CD4-positive, alpha-beta T cell treated with Interferon gamma for 1 hour (primary cell): ENCODE measurements around the gene ATG7.
"Not testable (repeated sequence)": the region's sequence is repeated elsewhere in the genome, so short reads cannot be mapped to it uniquely, and the experiment has no call there.

ENCODE experiments used
- DNase-seq: peaks from one replicate; pipeline ENCODE4 v3.0.0-alpha.2; 2020

Gene ATG7

DNA sequence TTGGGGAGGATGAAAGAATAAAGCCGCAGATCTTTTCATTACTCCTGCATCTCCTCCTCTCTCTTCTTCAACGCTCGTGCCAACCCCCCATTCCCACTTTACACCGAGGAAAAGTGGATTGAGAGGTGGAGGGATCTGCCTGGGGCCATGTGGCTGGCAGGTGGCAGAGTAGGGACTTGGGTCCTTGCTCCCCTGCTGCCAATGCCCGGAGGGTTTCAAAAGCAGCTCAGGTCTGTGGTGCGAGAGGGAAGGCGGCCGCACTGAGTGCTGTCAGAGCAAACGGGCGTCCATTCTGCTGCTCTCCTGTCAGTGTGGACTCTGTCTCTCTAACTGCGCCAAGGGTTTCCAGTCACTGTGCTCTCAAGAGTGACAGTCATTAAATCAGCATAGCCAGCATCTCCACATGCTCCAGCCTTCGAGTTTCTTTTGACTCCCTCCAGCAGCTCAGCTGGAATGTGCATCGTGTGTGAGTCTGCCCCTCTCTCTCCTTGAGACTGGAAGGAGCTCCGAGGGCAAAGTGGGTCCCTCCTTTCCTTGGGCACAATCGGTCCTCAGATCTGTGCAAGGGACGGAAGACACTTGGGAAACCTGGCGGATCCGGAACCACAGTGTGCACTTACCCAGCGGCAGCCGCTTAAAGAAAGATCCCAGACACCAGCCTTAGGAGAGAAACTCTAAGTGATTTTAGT, 302.9 kb downstream of the ATG7 start:
- DNase-seq: no peak

DNA sequence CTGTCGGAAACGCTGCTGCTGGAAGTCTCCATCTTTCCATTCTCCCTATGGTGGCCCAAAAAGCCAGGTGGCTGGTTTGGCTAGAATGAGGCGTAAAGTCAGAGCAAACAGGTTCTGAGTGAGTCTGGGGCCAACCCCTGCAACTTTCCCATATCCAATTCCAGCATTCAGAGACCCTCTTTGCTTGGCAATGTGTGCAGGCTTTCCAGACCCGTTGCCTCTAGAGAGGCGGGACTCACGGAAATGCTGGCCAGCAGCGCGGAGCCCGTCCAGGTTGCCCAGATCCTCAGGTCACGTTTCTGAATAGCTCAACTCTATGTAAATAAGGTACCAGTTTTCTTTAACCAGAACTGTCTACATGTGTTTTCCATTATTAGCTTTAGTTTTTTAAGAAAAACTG, 303.5 kb downstream of the ATG7 start:
- DNase-seq: no peak

DNA sequence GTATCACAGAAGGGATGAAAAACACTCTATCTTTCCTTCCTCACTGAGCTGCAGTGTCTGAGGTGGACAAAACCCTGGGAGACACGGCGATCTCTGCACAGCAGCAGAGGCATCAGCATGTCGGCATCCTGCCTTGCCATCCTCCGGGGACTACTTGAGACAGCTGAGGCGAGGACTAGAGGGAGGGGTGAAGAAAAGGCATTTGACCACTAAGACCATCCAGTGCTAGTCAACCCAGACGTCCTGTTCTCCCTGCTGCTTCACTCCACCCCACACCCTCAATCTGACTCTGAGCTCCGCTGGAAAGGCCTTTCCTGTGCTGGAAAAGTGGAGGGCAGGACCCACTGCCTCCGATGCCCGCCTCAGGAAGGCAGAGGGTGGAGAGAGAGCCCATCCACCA, 304.3 kb downstream of the ATG7 start:
- DNase-seq: no peak

DNA sequence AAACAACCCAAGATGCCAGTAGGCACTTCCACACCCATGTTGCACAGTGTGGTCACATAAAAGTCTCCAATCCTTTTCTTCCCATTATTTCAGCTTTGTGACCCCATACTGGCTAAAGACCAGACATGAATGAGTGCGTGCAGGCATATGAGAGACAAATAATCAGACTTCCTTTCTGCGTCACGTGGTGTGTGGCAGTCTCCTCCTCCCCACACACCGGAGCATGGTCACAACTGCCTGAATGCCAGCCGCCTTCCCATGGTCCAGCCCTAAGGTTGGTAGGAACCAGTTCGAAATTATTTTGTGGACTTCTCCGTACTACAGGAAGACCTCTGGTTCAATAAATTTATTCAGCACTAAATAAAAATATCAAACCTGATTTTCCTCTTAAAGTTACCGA, 306.0 kb downstream of the ATG7 start:
- no peak for DNase-seq

DNA sequence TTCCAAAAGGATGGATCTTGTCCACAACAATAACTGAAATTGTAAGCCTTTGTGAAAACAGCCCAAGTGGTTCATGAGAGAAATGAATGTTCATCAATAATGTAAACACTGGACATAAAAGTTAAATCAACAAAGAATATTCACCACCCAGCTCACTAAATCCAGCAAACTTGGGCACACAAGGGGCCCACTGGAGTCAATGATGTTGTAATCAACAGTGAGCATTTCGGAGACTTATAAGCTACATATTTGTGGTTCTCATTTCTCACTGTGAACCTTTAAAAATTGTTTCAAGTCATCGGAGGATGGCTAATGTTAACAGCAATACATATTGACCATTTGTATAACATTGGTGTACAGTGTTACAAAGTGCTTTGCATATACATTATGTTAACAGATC, 308.4 kb downstream of the ATG7 start:
- no peak for DNase-seq

DNA sequence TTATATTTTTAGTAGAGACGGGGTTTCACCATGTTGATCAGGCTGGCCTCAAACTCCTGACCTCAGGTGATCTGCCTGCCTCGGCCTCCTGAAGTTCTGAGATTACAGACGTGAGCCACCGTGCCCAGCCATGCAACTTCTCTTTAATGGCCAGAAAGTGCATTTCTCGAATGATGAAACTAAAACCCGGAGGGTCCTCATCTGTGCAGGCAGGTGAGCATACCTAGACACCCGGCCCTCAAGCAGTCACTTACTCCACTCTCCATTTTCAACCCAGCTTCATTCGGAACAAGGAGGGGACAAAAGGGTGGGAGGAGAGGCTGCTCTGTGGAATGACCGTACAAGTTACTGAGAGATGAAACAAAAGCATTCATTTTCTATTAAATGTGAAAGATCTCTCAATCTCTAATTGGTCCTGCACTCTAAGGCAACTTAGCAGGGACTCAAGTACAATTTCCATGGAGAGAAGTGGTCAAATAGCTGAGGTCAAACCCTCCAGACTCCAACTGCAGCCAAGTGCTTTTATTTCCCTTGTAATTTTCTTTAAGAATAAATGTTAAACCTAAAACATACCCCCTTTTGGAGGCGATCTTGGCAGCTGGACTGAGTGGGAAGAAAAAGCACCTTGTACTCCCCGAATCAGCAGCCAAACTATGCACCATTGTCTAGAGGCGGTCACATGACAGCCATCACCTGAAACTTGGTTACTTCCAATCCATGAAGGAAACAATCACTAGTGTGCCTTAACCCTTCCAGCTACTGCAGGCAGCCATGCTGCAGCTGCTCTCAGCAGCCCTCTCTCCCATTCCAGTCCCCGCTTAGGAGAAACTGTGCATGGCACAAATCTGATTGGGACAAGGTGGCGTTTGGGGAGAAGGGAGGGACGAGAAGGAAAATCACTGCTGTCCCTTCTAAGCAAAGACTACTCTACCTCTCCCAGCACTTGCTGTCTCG, 309.3 kb downstream of the ATG7 start:
- DNase-seq: no peak

DNA sequence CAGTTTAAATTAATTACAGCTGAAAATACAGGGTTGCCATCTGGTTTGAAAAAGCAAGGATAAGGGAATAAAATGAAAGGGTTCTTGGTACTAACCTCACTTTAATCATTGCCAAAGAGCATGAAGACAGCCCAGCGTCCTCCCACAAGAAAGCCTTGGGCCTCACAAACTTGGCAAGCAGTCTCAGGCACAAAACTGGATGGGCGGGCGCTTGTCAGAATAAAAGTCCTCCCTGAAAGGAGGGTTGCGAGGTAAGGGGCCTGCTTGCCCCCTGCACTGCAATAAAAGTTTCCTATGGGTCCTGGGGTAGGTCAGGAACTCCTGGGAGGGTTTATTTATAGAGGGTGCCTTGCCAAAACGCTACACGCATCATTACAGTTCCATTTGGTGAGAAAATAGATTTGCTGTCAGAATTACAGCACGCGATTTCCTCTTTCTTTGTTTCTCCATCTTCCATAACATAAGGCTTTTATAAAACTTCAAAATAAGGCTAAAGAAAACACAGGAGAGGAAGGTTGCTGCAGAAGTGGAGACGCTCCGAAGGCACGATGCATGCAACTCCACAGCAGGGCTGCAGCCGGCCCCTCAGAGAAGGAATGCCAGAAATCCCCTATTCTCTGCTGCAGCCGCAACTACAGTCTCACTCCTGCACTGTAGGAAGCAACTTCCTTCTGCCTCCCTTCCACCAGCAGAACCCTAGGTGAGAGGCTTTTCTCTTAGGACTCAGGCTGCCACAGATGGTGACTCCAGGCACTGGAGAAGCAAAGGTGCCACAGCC, 310.2 kb downstream of the ATG7 start:
- DNase-seq: no peak

DNA sequence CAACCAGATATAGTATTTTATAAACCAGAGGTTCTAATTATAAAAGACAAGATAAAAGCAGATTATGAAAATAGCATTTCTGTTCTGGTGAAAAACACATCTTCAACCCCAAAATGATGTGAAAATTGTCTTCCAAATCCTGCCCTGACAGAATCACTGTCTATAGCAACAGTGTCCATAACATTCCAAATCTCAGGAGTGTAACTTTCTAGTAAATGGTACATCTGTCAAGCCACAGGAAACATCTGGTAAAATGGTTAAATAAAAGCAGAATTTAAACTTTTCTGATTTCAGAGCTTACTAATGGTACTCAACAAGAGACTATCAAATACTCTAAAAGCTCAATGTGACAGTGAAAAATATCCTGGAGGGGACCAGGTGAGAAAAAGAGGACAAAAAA, 311.0 kb downstream of the ATG7 start:
- no peak for DNase-seq

DNA sequence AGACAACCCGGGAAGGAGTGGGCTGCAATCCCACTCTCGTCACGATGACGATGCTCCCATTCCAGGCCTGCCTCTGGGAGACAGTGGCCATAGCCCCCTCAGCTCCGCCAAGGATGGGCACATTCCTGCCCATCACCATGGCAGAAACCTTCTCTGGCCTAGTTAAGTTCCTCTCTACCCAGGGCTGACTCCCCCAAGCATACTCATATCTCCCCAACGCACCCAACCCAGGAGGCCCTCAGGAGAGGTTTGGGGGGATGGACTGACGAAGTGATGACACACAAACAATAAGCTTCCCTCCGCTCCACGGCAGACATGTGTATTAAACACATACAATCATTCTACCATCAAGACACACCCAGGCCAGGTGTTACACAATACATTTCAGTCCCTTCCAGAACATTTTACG, 311.4 kb downstream of the ATG7 start:
- DNase-seq: no peak

DNA sequence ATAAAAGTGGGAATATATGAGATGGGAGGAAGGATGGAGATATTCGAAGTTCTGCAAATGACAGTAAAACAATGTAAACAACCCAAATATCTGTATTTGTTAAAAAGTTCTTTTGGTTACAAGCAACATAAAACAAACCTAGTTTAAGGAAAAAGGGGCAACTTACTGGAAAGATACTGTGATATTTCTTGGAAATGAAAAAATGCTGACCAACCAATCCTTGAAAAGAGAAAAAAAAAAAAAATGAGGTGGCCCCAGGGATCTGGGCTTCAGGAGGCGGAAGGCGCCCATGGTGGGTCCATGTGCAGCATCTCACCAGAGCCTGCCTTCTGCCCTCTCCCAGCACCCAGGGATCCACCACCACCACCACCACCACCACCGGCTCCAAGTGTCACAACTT, 312.4 kb downstream of the ATG7 start:
- DNase-seq: no peak

DNA sequence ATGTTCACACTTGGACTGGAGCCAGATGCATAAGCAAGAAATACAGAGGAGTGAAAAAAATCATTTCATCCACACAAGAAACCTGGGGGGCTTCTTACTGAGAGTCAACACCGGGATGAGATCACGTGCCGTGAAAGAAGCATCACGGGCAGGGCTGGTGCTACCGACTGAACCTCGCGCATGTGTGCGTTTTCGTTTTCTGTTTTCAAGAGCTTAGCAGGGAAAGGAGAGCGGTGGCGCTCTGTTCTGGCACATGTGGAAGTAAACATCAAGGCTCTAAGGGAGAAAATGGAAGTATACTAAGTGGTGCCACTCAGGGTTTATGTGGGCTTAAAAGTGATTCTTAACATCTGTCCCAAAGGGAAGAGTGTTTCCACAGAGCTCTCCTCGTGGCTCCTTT, 315.6 kb downstream of the ATG7 start:
- no peak for DNase-seq

DNA sequence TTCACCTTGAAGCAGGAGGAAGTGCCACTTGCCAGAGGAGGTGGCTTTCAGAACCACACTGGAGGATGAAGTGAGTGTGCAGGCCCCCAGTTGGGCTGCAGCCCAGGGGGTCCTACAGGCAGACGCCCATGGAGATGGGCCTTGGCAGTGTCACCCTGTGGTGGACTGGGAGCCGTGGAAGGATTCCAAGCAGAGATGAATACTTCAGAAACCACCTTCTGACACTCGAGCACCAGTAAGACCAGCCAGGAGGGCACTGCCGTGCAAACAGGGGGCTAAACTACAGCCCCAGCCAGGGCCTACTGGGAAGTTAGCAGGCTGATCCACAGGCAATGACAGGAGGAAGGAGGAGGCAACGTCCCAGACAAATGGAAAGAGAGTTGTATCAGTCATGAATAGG, 316.1 kb downstream of the ATG7 start:
- no peak for DNase-seq

DNA sequence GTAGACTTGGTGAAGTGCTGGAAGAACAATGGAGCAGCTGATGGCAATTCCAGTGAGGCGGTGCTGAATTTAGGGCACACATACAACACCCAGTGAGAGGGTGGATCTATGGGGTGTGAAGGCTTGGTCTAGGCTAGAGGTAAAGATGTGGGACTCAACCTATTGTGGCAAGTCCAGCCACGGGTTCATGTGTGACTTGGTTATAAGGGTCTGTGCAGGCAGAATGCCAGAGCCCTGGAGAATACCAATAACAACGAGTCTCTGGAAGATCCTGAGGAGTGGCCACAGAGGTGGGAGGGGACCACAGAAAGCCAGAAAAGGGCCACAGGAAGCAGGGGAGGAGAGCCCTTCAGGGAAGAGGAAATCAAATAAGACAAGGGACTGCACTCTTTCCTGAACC, 316.6 kb downstream of the ATG7 start:
- DNase-seq: no peak

DNA sequence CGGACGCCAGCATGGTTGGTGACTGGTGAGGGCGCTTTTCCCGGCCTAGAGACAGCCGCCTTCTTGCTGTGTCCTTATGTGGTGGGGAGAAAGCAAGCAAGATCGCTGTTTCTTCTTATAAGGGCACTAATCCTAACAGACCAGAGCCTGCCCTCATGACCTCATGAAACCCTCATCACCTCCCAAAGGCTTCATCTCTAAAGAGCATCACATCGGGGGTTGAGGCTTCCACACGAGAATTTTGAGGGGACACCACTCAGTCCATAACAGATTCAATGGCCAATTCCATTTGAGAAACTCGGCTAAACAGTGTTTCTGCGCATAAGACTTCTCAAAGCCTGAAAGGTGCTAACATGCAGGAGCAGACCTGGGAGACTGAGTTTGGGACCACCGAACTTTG, 317.5 kb downstream of the ATG7 start:
- DNase-seq: no peak

DNA sequence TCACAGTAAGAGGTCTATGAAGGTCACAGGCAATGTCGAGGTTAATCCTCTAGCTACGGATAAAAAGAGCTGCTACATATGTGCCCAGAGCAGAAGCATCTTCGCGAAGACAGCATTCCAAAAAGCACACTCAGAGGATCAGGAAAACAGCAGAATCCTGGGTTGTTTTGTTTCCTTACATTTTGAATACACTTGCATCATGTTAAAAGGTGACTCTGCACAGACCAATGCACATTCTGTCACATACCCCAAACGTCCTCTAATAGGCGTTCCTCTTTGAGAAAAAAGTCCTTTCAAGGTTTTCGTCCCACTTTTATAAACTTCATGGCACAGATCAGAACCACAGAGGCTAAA, 318.8 kb downstream of the ATG7 start:
- no peak for DNase-seq

DNA sequence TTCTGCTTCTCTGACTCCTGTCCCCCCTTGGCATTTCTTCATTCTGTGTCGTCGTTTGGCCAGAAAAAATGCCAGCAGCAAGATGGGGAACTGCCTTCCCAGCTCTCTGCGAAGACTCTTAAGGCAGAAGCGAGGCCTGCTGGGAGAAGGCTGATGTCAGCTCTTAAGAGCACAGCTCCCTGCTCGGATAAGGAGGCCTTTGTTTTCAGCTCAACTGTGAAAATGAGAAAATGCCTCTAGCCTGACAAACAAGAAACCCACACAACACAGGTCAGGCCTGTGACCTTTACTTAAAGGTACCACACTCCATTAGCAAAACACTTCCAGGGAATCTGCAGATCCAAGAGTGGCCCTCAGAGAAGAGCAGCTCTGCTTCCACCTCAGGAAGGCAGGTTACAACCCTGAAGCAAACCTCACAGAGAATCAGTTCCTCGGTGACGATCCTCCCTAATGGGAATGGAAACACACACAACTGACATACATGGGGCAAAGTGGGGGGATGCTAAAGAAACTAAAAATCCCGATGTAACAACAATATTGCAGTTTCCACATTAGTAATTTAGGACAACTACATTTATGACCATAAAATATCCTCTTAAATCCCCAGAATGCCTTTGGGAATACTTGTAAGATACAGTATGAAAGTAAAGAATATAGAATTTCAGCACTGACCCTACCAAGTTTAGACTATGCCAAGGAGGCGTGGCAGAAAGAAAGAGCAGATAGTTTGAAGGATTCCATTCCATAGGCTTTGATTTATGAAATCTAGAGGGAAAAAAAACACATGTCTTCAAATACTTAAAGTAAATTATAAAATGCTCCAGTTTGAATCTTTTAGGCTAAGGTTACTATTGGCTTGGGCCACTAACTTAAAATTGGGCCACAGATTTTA, 319.4 kb downstream of the ATG7 start:
- no peak for DNase-seq

DNA sequence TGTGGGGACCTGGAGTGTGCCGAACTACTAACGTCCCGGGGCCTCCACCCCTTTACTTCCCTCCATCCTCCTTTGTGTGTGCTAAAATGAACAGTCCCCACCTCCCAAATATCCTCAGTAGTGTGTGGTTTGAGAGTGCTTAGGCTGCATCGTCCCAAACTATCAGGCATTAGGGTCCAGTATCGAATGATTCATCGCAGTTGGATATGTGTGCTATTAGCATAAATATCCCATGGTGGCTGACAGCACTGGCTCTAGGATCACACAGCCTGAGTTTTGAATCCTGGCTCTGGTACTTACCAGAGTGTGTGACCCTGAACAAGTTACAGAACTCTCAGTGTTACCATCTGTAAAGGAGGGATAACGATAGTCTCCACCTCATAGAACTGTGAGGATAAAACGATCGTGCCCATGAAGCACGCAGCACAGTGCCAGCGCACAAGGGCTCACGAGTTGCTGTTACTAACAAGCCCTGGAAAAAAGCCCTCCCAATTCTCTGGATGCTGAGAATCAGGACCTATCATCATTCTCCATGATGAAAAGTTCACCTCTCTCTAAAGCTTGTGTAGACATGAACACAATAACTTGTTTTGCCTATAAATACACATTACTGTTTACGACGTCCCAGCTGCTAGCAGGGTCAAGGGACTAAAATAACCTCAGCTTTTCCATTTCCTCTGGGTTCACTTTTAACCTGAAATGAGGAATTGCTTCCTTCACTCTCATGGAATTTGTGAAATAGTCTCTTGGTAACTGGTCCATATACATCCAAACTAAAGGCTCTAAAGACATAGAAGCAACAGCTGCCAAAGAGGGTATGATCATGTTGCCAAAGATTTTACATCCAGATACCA, 320.5 kb downstream of the ATG7 start:
- no peak for DNase-seq

DNA sequence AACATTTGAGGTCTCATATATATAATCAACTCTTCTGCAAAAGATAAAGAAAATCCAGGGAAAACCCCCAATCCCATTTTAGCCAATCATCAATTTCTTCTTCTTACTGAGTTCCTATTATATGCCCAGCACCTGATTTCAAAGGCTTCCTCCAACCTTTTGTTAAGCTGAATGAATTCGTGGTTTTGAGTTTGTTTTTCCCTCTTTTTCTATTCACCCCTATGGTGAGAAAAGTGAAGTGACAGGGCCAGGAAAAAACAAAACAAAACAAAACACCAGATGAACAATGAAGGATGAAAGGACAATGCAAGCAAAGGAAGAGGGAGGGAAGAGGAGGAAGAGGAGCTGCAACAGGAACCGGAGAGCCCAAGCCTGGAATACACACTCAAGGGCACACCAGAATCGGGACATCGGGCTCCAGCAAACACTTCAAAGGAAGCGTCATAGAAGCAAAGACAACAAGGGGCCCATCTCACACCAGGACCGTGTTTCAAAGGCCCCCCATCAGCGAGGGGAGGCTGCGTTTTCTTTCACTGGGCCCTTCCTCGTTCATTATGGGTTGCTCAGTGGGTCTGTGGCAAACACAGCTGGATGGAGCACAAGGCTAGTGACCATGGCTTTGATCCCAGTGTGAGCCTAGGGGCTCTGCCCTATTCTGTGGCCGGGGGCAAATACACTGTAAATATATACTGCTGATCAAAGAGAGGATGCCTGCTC, 321.3 kb downstream of the ATG7 start:
- no peak for DNase-seq

DNA sequence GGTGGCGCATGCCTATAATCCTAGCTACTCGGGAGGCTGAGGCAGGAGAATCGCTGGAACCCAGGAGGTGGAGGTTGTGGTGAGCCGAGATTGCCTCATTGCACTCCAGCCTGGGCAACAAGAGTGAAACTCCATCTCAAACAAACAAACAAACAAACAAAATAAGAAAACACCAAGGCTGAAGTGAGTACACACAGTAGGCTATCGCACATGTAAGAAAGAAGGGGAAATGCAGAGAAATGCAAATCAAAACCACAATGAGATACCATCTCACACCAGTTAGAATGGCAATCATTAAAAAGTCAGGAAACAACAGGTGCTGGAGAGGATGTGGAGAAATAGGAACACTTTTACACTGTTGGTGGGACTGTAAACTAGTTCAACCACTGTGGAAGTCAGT, 322.8 kb downstream of the ATG7 start:
- not testable (repeated sequence) for DNase-seq

DNA sequence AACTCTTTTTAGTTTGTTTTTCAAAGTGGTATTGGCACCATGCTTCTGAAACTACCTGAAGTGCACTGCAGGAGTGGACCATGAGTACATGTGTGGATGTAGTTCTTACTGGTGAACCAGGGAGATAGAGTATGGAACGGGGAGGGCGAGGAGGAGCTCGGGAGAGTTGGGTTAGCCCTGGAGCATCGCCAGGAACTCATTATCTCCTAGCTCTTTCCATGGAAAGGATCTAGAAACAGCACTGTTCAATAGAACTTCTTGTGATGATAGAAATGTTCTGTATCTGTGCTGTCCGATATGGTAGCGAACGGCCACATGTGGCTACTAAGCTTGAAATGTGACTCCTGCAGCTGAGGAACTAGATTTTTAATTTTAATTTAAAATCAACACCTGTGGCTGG, 324.2 kb downstream of the ATG7 start:
- DNase-seq: no peak
